K562 (cell line): ENCODE data around the gene CTF1. TPM values are rescaled to one million over a fixed set of nuclear protein-coding genes. Genes with fewer than 3 reads are reported as not detected.
A peak's percentile ranks its signal among the peaks of the same experiment; 100 is the strongest.

ENCODE experiments used
- BDP1 ChIP-seq: IDR thresholded peaks from 3 replicates; pipeline ENCODE4 v1.6.1; 2011; ENCODE audit not compliant: insufficient read length, insufficient read depth
- BMI1 ChIP-seq: fragments of 150-350 bp; IDR thresholded peaks from 2 replicates; pipeline ENCODE4 v1.6.1; 2014; ENCODE audit warnings: low read length
- CCNT2 ChIP-seq: IDR thresholded peaks from 2 replicates; pipeline ENCODE4 v1.6.1; 2011; ENCODE audit warnings: borderline replicate concordance, low read depth, mild to moderate bottlenecking, moderate library complexity, mixed read lengths, low read length; ENCODE audit not compliant: insufficient read length; ENCODE audit errors: extremely low read depth
- CREB3 ChIP-seq: fragments of 450-650 bp; conservative IDR thresholded peaks from 2 replicates; pipeline ENCODE4 v1.6.1; 2016; ENCODE audit warnings: missing genetic modification characterization, low read depth, mild to moderate bottlenecking, missing compliant biosample characterization, moderate library complexity
- FOXJ2 ChIP-seq: fragments of 200-800 bp; sonication (Bioruptor generic); IDR thresholded peaks from 2 replicates; pipeline ENCODE4 v1.6.1; 2016; ENCODE audit warnings: missing genetic modification characterization, missing compliant biosample characterization
- HNRNPH1 ChIP-seq: fragments of 200-400 bp; formaldehyde crosslinking; optimal IDR thresholded peaks from 2 replicates; pipeline ENCODE3; 2017; ENCODE audit warnings: low read depth, mild to moderate bottlenecking, low read length, moderate library complexity
- KAT8 ChIP-seq: fragments of 450-650 bp; IDR thresholded peaks from 2 replicates; pipeline ENCODE4 v1.6.1; 2016; ENCODE audit warnings: low read depth, mild to moderate bottlenecking
- KHSRP ChIP-seq: fragments of 450-650 bp; IDR thresholded peaks from 2 replicates; pipeline ENCODE4 v1.6.1; 2017
- NCOA6 ChIP-seq: fragments of 450-650 bp; IDR thresholded peaks from 2 replicates; pipeline ENCODE4 v1.6.1; 2017; ENCODE audit warnings: mild to moderate bottlenecking
- PHTF2 ChIP-seq: fragments of 250-450 bp; sonication (Bioruptor Pico); IDR thresholded peaks from 2 replicates; pipeline ENCODE4 v1.5.0; 2021; ENCODE audit warnings: mild to moderate bottlenecking
- PML ChIP-seq: IDR thresholded peaks from 2 replicates; pipeline ENCODE4 v1.6.1; 2012; ENCODE audit warnings: low read length, inconsistent platforms
- RAD51 ChIP-seq: fragments of 450-650 bp; IDR thresholded peaks from 2 replicates; pipeline ENCODE4 v1.7.1; 2016; ENCODE audit warnings: low read depth, mild to moderate bottlenecking, borderline replicate concordance
- SIN3A ChIP-seq, 2 experiments: fragments of 150-350 bp in 1 of 2; IDR thresholded peaks; 2 replicates each; pipeline ENCODE4 v1.6.1; 2011 to 2016; ENCODE audit warnings: borderline replicate concordance in 2 of 2, low read depth in 2 of 2, low read length in 2 of 2, mild to moderate bottlenecking in 2 of 2, moderate library complexity in 2 of 2; ENCODE audit not compliant: control insufficient read depth in 1 of 2
- SIX5 ChIP-seq, 2 experiments: IDR thresholded peaks; 2 replicates each; pipeline ENCODE4 v1.6.1; 2011; ENCODE audit warnings: low read length in 2 of 2, borderline replicate concordance in 1 of 2, low read depth in 1 of 2, mild to moderate bottlenecking in 1 of 2, moderate library complexity in 1 of 2; ENCODE audit not compliant: insufficient read depth in 1 of 2
- SLC30A9 ChIP-seq: fragments of 250-450 bp; sonication (Bioruptor Pico); IDR thresholded peaks from 2 replicates; pipeline ENCODE4 v1.8.0; 2022; ENCODE audit warnings: mild to moderate bottlenecking, moderate library complexity
- SRSF1 ChIP-seq: fragments of 200-400 bp; formaldehyde crosslinking; IDR thresholded peaks from 2 replicates; pipeline ENCODE4 v1.6.1; 2017; ENCODE audit warnings: mild to moderate bottlenecking, low read depth, low read length, moderate library complexity
- SUPT5H ChIP-seq: fragments of 450-650 bp; IDR thresholded peaks from 2 replicates; pipeline ENCODE4 v1.6.1; 2016
- TEAD4 ChIP-seq, 2 experiments: sonication (generic) in 1 of 2; formaldehyde crosslinking in 1 of 2; IDR thresholded peaks; 2 replicates each; pipeline versions ENCODE4 v1.6.1 to v1.8.0; 2012 to 2022; ENCODE audit warnings: borderline replicate concordance in 1 of 2, inconsistent platforms in 1 of 2, low read length in 1 of 2, mild to moderate bottlenecking in 1 of 2, missing genetic modification reagents in 1 of 2
- ZNF518B ChIP-seq: fragments of 250-450 bp; sonication (Bioruptor Pico); IDR thresholded peaks from 2 replicates; pipeline ENCODE4 v1.5.0; 2021; ENCODE audit warnings: mild to moderate bottlenecking, moderate library complexity
- ZNF764 ChIP-seq: fragments of 250-450 bp; sonication (Bioruptor Pico); IDR thresholded peaks from 2 replicates; pipeline ENCODE4 v1.4.0; 2020; ENCODE audit warnings: low read depth, mild to moderate bottlenecking, moderate library complexity
- polyA plus RNA-seq, 8 experiments: library from polyadenylated mRNA; depleted of rRNA in 4 of 8; stranded (reverse) in 5 of 8; unstranded in 3 of 8; fragments of >200 nt; fragmentation: Nextera tagmentation in 2 of 8; fragmentation: Illumina TruSeq in 1 of 8; extraction: Ambion mirVana in 2 of 8; extraction: Trizol in 1 of 8; gene quantifications; 2 replicates each; pipeline versions ENCODE4 v1.2.1 to v1.2.3, GENCODE V29; 2011 to 2014; ENCODE audit warnings: inconsistent platforms in 1 of 8, missing spikeins in 1 of 8
- total RNA-seq, 7 experiments: library from RNA; depleted of rRNA in 6 of 7; stranded (reverse); fragments of >200 nt in 6 of 7; fragmentation: Illumina TruSeq in 2 of 7; extraction: Trizol in 2 of 7; gene quantifications; 2 replicates each; pipeline versions ENCODE4 v1.2.1 to v1.2.3, GENCODE V29; 2011 to 2021; ENCODE audit warnings: low replicate concordance in 1 of 7
- TF ChIP-seq, protein P1 (sequence below): fragments of 250-450 bp; sonication (Bioruptor Pico); IDR thresholded peaks from 2 replicates; pipeline ENCODE4 v1.5.0; 2021
- TF ChIP-seq, protein P2 (sequence below): sonication (generic); formaldehyde crosslinking; IDR thresholded peaks from 2 replicates; pipeline ENCODE4 v1.8.0; 2022; ENCODE audit warnings: missing genetic modification reagents, mild to moderate bottlenecking, moderate library complexity, borderline replicate concordance

Gene CTF1
- total and polyA plus RNA-seq, 9 of the 15 experiments (the other 6 are each of a cell fraction or from before 2014, with no cell fraction given), result 0.24 to 2.5 (median 0.44) TPM

- TF ChIP-seq ZNF764 (CRISPR knock-in tag), result no peak
- TF ChIP-seq SLC30A9 (CRISPR knock-in tag), result no peak
- TF ChIP-seq SUPT5H, result no peak
- TF ChIP-seq KHSRP, result no peak
- TF ChIP-seq HNRNPH1, result no peak
- TF ChIP-seq, protein P1, sequence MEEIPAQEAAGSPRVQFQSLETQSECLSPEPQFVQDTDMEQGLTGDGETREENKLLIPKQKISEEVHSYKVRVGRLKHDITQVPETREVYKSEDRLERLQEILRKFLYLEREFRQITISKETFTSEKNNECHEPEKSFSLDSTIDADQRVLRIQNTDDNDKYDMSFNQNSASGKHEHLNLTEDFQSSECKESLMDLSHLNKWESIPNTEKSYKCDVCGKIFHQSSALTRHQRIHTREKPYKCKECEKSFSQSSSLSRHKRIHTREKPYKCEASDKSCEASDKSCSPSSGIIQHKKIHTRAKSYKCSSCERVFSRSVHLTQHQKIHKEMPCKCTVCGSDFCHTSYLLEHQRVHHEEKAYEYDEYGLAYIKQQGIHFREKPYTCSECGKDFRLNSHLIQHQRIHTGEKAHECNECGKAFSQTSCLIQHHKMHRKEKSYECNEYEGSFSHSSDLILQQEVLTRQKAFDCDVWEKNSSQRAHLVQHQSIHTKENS, result no peak
- no peak for TF ChIP-seq SIX5 (IDR thresholded peaks at IDR 0.05; ENCODE audit: borderline replicate concordance in 1 of 2, insufficient read depth in 1 of 2, low read depth in 1 of 2, low read length in 2 of 2)
- TF ChIP-seq ZNF518B (CRISPR knock-in tag), result no peak
- 0 out of 4 replicates have a peak, but pooled peaks of 1 of the 2 experiments have one; percentile 54 for TF ChIP-seq SIN3A (IDR thresholded peaks at IDR 0.05; ENCODE audit: borderline replicate concordance in 2 of 2, control insufficient read depth in 1 of 2, low read depth in 2 of 2, low read length in 2 of 2)
- no peak for TF ChIP-seq BDP1
- no peak for TF ChIP-seq BMI1
- no peak for TF ChIP-seq KAT8
- TF ChIP-seq SRSF1, result no peak
- TF ChIP-seq, protein P2, sequence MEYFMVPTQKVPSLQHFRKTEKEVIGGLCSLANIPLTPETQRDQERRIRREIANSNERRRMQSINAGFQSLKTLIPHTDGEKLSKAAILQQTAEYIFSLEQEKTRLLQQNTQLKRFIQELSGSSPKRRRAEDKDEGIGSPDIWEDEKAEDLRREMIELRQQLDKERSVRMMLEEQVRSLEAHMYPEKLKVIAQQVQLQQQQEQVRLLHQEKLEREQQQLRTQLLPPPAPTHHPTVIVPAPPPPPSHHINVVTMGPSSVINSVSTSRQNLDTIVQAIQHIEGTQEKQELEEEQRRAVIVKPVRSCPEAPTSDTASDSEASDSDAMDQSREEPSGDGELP (CRISPR knock-in tag), result no peak; the same call in 1 of the 2 replicates
- no peak for TF ChIP-seq PHTF2 (CRISPR knock-in tag)
- TF ChIP-seq PML, result no peak; the same call in 1 of the 2 replicates
- no peak for TF ChIP-seq RAD51
- no peak for TF ChIP-seq FOXJ2 (tag)
- TF ChIP-seq TEAD4 (IDR thresholded peaks at IDR 0.05; ENCODE audit: low read length), result no peak
- no peak for TF ChIP-seq TEAD4 (CRISPR knock-in tag; IDR thresholded peaks at IDR 0.05; ENCODE audit: borderline replicate concordance)
- no peak for TF ChIP-seq CCNT2
- TF ChIP-seq NCOA6, result no peak
- no peak for TF ChIP-seq CREB3 (tag)
Measured at GRCh38 chr16:30921748-30922419, 25.5 kb downstream of the CTF1 start (continued).
